Activated CD8-positive, alpha-beta T cell treated with anti-CD3 and anti-CD28 coated beads for 36 hours (primary cell): Measurements from ENCODE around the gene FAM9C. TPM values are rescaled to one million over a fixed set of nuclear protein-coding genes. Genes with fewer than 3 reads are reported as not detected.
A peak's percentile ranks its signal among the peaks of the same experiment; 100 is the strongest.

ENCODE experiments used
- ATAC-seq: fragments of 200-7000 bp; cut with Tn5 transposase; one replicate; pipeline ENCODE4 v1.10.0; 2021; ENCODE audit warnings: mild to moderate bottlenecking, moderate library complexity
- CTCF ChIA-PET: fragments of 350-600 bp; sonication (Branson Sonifier 250); formaldehyde crosslinking; loops from one replicate; lab custom pipeline; 2021; ENCODE audit warnings: antibody characterized with exemption; lab: Charles Lee
- POLR2A ChIA-PET: fragments of 350-600 bp; sonication (Branson Sonifier 250); formaldehyde crosslinking; loops from one replicate; lab custom pipeline; 2021; ENCODE audit warnings: antibody characterized with exemption; lab: Charles Lee
- DNase-seq: peaks from one replicate; pipeline ENCODE4 v3.0.0-alpha.2; 2020
- H3K27ac Mint-ChIP-seq: one replicate; pipeline ENCODE4 v1.8.0; 2021; ENCODE audit warnings: mild to moderate bottlenecking, mixed read lengths
- H3K27me3 Mint-ChIP-seq: one replicate; pipeline ENCODE4 v1.8.0; 2021; ENCODE audit warnings: mixed read lengths
- H3K36me3 Mint-ChIP-seq: one replicate; pipeline ENCODE4 v1.8.0; 2021; ENCODE audit warnings: low read depth, mixed read lengths
- H3K4me1 Mint-ChIP-seq: one replicate; pipeline ENCODE4 v1.8.0; 2021; ENCODE audit warnings: low read depth, mixed read lengths
- H3K4me3 Mint-ChIP-seq: one replicate; pipeline ENCODE4 v1.8.0; 2021; ENCODE audit warnings: mild to moderate bottlenecking, moderate library complexity, mixed read lengths
- H3K9me3 Mint-ChIP-seq: one replicate; pipeline ENCODE4 v1.8.0; 2021; ENCODE audit warnings: mixed read lengths
- CTCF ChIP-seq: fragments of 200-600 bp; IDR thresholded peaks from one replicate; pipeline ENCODE4 v1.8.0; 2022; ENCODE audit warnings: antibody characterized with exemption, mild to moderate bottlenecking
- intact Hi-C: fragments of 100-400 bp; cut with micrococcal nuclease; formaldehyde crosslinking; loops from one replicate; pipeline ENCODE4 v1.10.0; 2022
- total RNA-seq, 2 experiments: library from RNA; stranded (reverse); gene quantifications; one replicate each; pipeline ENCODE4 v1.2.3, GENCODE V29; 2021

Gene FAM9C
- total RNA-seq, 2 experiments from 2014 or later: not detected

- DNase-seq (peak; percentile 29), ATAC-seq (peak; percentile 77)
- no peaks in the 10 kb centered on the region for H3K27me3 Mint-ChIP-seq
- ChIA-PET POLR2A (interaction anchor here (1.2 to 19.9 kb wide), 7 partner anchors 10 to 127 kb away, joined by 3 to 333 read pairs (median 5); partner anchors contain the start of gene TMSB4X), CTCF (interaction anchor here (1.2 to 1.5 kb wide), 3 partner anchors 14 to 67 kb away, joined by 3 to 5 read pairs (median 4); no protein-coding TSS in a partner anchor)
- intact Hi-C loops: no loop called here
- H3K4me1 Mint-ChIP-seq: peaks cover 61% of the 10 kb centered on the region
- peak overlapping the region; percentile 81 for H3K27ac Mint-ChIP-seq
- no peak for TF ChIP-seq CTCF
- no peaks in the 10 kb centered on the region for H3K9me3 Mint-ChIP-seq
- H3K36me3 Mint-ChIP-seq: peaks cover 2% of the 10 kb centered on the region
- no peak overlapping the region for H3K4me3 Mint-ChIP-seq
These were observed 31.9 kb upstream of the FAM9C start for GRCh38 chrX:13076176-13076961.

DNA sequence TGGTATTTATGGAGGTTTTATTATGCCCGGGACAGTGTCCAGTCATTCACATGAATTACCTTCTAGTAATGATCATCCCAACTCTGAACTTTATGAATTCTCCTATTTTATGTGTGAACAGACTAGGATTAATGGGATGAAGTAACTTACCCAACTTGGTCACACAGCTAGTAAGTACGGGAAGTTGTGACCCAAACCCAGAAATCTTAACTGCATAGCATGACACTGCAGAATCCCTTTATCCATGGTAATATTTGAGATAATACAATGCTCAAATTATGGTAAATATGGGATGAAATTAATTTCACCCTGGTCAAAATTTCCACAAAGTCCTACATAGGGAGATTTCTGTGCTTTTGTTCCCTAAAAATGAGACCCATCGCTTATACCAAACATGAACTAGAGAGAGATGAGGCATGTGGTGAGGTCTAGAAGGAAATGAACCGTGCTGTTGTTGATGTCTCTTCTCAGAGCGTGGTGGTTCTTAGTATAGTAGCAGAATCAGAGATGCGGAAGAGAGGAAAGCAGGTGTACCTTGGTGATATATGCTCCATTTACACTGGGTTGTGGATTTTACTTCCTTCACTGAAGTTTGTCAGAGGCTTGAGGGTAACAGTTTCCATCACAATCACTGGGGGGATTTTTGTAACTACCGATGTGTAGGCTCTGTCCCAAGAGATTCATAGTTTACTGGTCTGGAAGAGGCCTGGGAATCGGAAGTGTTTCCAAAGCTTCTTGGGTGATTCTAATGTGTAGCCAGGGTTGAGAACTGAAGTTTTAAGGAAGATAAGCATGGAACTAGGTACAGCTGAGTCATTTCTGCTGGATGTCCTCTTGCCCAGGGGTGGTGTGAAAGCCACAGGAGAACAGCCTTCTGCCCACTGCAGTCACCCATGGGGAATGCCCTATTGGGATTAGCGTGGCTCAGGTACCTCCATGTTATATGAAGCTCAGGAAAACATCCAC lies 30.2 kb upstream of the FAM9C start:
- peak; percentile 61 for ATAC-seq
- CTCF ChIA-PET: interaction anchor here (1.0 to 1.6 kb wide), 3 partner anchors 15 to 128 kb away, joined by 3 to 5 read pairs (median 3); no protein-coding TSS in a partner anchor
- no peak for TF ChIP-seq CTCF
- H3K4me3 Mint-ChIP-seq: peak overlapping the region; percentile 36
- intact Hi-C loops: no loop called here
- peaks cover 2% of the 10 kb centered on the region for H3K36me3 Mint-ChIP-seq
- POLR2A ChIA-PET: interaction anchor here (1.4 to 19.9 kb wide), 3 partner anchors 12 to 124 kb away, joined by 4 to 333 read pairs (median 30); partner anchors contain the start of gene TMSB4X
- peak overlapping the region; percentile 86 for H3K27ac Mint-ChIP-seq
- peak; percentile 20 for DNase-seq
- peaks cover 45% of the 10 kb centered on the region for H3K4me1 Mint-ChIP-seq
- H3K9me3 Mint-ChIP-seq: no peaks in the 10 kb centered on the region
- H3K27me3 Mint-ChIP-seq: no peaks in the 10 kb centered on the region

DNA sequence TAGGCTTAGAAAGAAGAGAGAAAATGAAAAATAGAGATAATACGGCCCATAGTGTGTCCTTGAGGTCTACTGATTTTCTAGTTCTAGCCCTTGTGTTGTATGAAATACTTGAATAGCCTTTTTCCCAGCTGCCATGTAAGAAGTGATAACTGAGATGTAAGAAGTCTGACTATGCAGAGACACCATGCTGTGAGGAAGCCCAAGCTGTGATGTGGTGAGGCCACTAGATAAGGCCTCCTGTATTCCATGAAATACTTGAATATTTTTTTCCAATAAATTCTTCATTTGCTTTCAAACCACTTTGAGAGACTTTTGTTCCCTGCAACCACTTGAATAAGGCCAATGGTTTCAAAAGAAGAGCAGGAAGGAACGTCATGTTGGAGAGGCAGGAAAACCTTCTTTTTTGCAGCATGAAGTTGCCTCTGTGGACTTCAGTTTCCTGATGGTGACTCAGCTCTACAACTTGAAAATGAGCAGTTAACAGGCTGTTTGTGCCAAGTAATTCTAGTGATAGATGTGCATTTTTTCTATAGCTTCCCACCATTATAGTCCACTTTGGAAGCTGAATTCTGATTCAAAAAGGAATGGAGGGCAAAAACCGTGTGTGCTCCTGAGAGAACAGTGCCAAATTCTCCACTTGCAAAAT lies 25.5 kb upstream of the FAM9C start:
- Mint-ChIP-seq H3K9me3 (peaks cover 8% of the 10 kb centered on the region), H3K27ac (no peak overlapping the region), H3K4me3 (no peak overlapping the region), H3K36me3 (peaks cover 7% of the 10 kb centered on the region), H3K4me1 (peaks cover 20% of the 10 kb centered on the region), H3K27me3 (no peaks in the 10 kb centered on the region)
- intact Hi-C loops: no loop called here
- ChIA-PET POLR2A (interaction anchor here (1.1 to 1.2 kb wide), 2 partner anchors 9 to 92 kb away, joined by 3 read pairs; no protein-coding TSS in a partner anchor), CTCF (no interaction called here)
- DNase-seq: no peak
- no peak for ATAC-seq
- no peak for TF ChIP-seq CTCF

GRCh38 chrX:13068651-13069050 lies 24.2 kb upstream of the FAM9C start:
- ATAC-seq (no peak), DNase-seq (no peak)
- H3K27me3 Mint-ChIP-seq: no peaks in the 10 kb centered on the region
- peaks cover 18% of the 10 kb centered on the region for H3K4me1 Mint-ChIP-seq
- ChIA-PET POLR2A (no interaction called here), CTCF (no interaction called here)
- TF ChIP-seq CTCF: no peak
- no peak overlapping the region for H3K4me3 Mint-ChIP-seq
- no peak overlapping the region for H3K27ac Mint-ChIP-seq
- peaks cover 9% of the 10 kb centered on the region for H3K36me3 Mint-ChIP-seq
- H3K9me3 Mint-ChIP-seq: peaks cover 8% of the 10 kb centered on the region
- intact Hi-C loops: no loop called here
